Medulla oblongata (tissue), 1 donor: ENCODE measurements around the gene DNAH1.
A peak's percentile ranks its signal among the peaks of the same experiment; 100 is the strongest.

ENCODE experiments used
- DNase-seq: peaks from one replicate; pipeline ENCODE4 v3.0.0-alpha.2; 2015; ENCODE audit errors: extremely low spot score

The DNAH1 gene

DNA sequence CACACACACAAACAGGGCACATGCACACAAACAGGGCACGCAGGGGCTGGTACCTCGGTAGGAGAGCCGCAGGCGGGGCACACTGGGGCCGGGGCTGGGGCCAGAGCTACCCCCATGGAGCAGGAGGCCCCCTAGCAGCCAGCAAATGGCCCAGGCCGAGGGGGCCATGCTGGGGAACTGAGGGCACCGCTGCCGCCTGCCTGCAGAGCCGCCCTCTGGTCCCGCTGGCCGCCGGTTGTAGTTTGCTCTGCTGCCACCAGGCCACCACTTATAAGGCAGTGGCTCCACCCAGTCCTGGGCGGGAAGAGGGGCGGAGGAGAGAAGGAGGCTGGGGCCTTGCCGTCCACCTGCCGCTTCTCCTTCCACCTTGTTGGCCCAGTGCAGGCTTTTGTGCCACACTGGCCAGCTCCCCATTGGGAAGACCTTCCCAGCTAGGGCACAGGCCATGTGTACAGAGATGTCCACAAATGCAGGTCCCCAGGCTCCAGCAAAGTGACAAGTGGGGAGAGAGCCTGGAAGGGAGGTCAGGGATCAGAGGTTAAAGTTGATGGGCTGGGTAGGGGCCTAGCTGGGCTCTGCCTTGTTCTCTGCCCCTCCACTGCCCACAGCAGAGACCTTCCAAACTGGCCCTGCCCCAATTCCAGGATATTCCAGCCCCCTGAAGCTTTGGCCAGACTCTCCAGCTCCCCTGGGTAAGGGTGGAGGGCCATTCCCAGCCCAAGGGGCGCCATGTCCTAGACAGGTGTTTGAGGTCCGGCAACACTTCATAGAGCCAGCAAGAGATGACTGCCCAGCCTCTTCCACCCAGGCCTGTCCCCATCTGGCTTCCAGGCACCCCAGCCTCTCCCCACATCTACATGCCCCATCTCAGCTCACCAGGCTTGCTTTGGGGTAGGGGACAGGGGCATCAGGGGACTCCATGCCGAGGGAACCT, 129.0 kb downstream of the DNAH1 start, which contains the start of gene SEMA3G:
Gene SEMA3G (minus strand): TSS at position 244 of the 934 bp plus-strand sequence. CDS start 76 bp downstream, at position 168.
- no peak for DNase-seq

DNA sequence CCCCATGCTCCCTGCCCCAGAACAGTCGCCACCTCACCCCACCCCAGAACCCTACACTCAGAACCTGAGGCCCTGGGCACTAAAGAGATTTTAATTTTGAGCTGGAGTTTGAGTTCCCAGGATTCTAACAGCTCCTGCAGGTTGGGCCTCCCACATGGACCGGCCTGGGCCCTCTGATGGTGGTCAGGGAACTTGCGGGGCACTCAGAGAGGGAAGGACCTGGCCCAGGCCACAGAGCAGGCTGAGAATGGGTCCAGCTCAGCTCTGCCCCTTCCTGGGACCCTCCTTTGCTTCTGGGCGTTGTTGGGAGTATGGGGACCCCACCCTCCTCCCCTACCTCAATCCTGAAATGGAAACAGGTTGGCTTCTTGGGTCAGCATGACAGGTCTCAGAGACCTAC, 129.9 kb downstream of the DNAH1 start:
- no peak for DNase-seq

DNA sequence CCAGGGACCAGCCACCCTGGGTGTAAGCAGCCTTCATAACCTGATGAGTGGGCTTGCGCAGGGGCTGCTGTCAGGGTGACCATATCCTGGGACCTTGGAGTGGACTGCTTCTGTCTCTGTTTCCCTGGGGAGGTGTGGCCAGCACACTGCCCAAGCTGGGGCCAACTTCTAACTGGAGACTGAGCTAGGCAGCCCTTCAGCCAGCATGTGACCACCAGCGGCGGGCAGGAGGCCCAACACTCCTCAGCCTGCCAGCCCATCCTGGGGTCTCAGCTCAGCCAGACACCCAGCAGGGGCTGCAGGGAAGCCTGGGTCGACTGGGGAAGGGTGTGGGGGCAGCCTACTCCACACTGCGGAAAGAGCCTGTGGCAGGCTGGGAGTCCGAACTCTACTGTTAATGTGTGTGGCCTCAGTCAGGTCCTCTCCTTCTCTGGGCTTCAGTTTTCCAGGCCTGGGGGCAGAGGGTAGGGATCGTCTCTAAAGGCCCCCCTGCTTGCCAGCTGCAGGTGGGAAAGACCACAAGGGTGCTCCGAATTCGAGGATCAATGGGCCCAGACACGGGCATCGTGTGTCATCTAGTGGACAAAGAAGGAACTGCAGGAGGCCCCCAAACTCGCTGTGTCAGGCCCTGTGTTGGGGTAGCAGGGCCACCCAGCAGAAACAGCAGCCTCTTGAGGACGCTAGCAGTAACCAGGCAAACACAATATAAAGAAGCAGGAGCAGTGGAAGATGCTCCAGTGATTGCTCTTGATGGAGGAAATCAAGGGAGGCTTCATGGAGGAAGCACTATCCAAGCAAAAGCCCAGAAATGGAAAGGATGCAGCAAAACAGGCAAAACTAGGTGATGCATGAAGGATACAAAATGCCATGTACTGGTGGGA, 130.8 kb downstream of the DNAH1 start:
- peak; percentile 64 for DNase-seq

DNA sequence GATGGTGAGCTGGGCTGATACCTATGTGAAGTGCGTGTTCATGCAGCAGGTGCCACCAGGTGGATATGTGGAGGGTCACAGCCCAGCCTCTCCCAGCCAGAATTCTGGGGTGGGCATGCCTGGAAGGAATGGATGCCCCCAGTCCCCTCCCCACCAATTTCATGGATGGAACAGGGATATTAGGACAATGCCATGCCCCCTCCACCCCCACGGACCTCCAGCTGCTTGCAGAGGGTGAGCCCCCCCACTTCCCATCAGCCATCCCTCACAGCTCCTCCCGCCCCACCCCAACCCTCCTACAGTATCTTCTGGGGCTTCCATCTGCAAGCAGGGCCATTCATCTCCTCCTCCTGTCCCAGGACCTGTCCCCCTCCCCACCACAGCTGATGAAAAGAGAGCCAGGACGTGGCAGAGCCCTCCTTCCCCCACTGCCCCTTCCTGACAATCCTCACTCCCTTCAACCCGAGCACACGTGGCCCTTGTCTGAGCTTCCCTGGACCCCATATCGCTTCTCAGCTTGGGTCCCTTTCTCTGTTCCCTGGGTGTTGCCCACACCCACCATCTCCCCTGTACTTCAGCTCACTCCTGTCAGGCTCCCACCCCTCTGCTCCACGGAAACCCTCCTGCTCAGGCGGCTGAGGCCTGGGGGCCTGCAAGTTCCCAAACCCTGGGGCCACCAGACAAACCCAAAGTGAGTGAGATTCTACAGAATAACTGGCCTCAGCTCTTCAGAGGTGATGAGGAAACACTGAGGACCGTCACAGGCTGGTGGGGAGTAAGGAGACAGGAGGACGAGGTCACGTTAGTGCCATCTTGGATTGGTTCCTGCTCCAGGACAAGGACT, 131.6 kb downstream of the DNAH1 start:
- DNase-seq = no peak
